GM19463 (cell line): ENCODE data around the gene TEX9.
"Not testable (repeated sequence)": the region's sequence is repeated elsewhere in the genome, so short reads cannot be mapped to it uniquely, and the experiment has no call there.

Source experiments
- ATAC-seq: cut with Tn5 transposase; IDR thresholded peaks from one replicate; pipeline ENCODE4 v1.9.1; 2021; ENCODE audit warnings: mild to moderate bottlenecking, moderate library complexity; ENCODE audit not compliant: unreplicated experiment

The TEX9 gene

GRCh38 chr15:56365075-56365711 is at the start of gene TEX9:
TSS of gene TEX9 (plus strand) at chr15:56365426. CDS start at chr15:56365451, 25 bp downstream.
- peak; percentile 94 for ATAC-seq

GRCh38 chr15:56316561-56316960 is 48.7 kb upstream of the TEX9 start:
- not testable (repeated sequence) for ATAC-seq

GRCh38 chr15:56320316-56320715 is 44.9 kb upstream of the TEX9 start:
- no peak for ATAC-seq

GRCh38 chr15:56320861-56321260 is 44.4 kb upstream of the TEX9 start:
- no peak for ATAC-seq

GRCh38 chr15:56322444-56322843 is 42.8 kb upstream of the TEX9 start:
- no peak for ATAC-seq

- ATAC-seq: no peak
These were observed 41.8 kb upstream of the TEX9 start for GRCh38 chr15:56323435-56323834.

- ATAC-seq: no peak
These were observed 40.0 kb upstream of the TEX9 start for GRCh38 chr15:56325186-56325585.

- ATAC-seq: no peak
These were observed 37.3 kb upstream of the TEX9 start for GRCh38 chr15:56327721-56328502.

- ATAC-seq: no peak
These were observed 28.0 kb upstream of the TEX9 start for GRCh38 chr15:56337084-56337725.

- no peak for ATAC-seq
These were observed 25.6 kb upstream of the TEX9 start for GRCh38 chr15:56339594-56339993.

- no peak for ATAC-seq
These were observed 24.0 kb upstream of the TEX9 start for GRCh38 chr15:56341201-56341600.

GRCh38 chr15:56342653-56343052 is 22.6 kb upstream of the TEX9 start:
- no peak for ATAC-seq

GRCh38 chr15:56343879-56344278 is 21.3 kb upstream of the TEX9 start:
- no peak for ATAC-seq

- no peak for ATAC-seq
These were observed 20.9 kb upstream of the TEX9 start for GRCh38 chr15:56344336-56344735.

- ATAC-seq: no peak
These were observed 18.8 kb upstream of the TEX9 start for GRCh38 chr15:56346414-56346813.

- ATAC-seq: no peak
These were observed 15.7 kb upstream of the TEX9 start for GRCh38 chr15:56349554-56349953.

- no peak for ATAC-seq
These were observed 13.9 kb upstream of the TEX9 start for GRCh38 chr15:56351353-56351752.

- no peak for ATAC-seq
These were observed 13.2 kb upstream of the TEX9 start for GRCh38 chr15:56351957-56352506.

GRCh38 chr15:56353119-56353518 is 12.1 kb upstream of the TEX9 start:
- ATAC-seq: no peak

GRCh38 chr15:56353740-56354139 is 11.5 kb upstream of the TEX9 start:
- ATAC-seq: no peak

- ATAC-seq: peak; percentile 60
These were observed 8.6 kb upstream of the TEX9 start for GRCh38 chr15:56356616-56357015.

GRCh38 chr15:56358604-56359003 is 6.6 kb upstream of the TEX9 start:
- ATAC-seq: no peak
